GM18498 (cell line): ENCODE results near the gene NDUFA11.

Experiments
- ATAC-seq: cut with Tn5 transposase; IDR thresholded peaks from one replicate; pipeline ENCODE4 v1.9.1; 2021; ENCODE audit warnings: mild to moderate bottlenecking, moderate library complexity; ENCODE audit not compliant: unreplicated experiment

The NDUFA11 gene

DNA sequence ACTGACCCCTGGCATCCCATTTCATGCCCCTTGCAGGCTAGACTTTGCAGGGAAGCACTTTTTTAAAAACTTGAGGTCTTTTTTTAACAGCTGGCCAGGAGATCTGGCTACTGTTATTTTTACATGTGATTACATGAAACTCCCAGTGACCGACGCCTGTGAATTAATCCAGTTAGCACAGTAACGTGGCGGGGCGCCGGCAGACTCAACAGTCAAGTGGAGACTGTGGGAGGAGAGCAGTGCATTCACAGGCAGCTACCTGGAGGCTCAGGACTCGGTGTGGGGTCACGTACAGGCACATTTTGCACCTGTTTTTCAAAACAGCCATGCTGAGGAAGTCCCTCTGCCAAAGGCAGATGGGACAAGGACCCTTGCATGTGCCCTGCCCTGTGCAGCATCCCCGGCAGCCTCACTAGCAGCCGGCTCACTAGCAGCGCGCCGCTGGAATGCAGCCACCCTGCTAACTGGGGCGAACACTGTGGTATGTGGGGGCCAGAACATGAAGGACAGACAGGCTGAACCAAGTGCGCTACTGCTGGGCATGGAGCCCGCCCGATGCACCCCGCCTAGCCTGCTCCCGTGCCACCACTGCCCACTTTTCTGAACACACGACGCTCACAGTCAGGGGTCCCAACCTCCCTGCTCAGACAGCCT lies 29.1 kb upstream of the NDUFA11 start:
- ATAC-seq: no peak

DNA sequence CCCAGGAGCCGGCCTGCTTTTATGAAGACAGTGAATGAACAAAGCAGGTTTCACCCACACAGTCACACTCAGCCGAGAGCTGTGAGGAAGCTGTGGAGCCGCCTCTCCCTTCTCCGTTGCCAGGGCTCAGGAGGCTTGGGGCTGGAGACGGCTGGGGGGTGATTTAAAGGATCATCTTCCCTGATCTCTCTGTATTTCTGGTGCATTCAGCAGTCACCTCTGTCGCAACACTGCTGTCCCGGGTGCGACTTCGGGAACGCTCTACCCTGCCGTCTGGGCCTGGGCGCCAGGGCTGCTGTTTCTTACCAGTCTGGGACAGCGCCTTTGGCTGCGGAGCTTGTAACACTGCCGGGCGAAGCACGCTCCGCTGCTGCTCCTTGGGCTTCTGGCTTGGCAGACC lies 28.6 kb upstream of the NDUFA11 start:
- ATAC-seq: no peak

DNA sequence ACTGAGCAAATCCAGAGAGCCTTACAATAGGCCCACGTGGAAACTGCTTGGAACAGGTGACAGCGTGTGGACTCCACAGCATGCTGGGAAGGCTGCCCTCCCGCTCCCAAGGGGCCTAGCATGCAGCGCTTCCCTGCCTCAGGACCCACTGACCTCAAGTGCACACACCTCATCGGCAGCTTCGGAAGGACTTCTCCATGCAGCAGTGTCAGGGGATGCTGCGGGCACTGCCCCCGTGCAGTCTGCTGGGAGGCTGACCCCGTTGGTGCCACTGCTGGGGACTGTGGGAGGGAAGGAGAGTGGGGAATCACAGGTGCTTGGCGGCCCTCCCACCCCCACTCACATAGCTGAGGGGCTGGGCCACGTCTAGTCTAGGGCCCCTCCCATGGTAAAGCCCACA lies 27.7 kb upstream of the NDUFA11 start:
- no peak for ATAC-seq

DNA sequence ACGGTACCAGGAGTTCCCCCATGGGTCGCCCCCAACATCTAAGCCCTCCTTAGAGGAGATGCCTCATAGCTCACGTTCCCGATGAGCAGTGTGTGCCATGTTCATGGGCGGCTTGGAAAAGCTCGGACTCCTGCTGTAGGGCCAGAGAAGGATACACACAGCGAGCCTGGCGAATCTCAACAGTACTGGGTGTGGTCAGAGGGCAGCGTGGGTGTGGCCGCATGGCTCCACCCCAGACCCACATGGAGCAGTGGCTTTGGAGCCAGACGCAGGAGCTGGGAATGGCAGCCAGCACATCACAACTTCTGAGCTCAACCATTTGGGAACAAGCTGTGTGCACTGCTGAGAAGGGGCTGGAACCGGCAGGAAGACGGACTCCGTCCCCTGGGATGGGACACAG lies 26.0 kb upstream of the NDUFA11 start:
- no peak for ATAC-seq

DNA sequence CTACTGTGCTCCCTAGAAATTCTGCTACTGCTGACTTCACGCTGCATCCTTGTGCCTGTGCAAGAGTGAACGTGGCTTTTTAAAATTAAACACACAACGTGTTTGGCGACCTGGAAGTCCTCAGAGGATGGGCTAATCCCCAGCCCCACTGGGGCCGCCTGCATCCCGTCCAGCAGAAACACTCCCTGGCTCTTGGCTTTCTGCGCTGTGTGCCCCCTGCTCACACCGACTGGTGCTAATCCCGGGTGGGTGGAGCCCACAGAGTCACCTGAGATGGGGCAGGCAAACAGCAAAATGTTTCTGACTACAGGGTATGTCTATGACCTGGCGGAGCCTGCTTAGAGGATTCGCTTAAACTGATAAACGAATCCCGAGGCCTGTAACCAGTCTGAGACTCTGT lies 25.6 kb upstream of the NDUFA11 start:
- no peak for ATAC-seq

DNA sequence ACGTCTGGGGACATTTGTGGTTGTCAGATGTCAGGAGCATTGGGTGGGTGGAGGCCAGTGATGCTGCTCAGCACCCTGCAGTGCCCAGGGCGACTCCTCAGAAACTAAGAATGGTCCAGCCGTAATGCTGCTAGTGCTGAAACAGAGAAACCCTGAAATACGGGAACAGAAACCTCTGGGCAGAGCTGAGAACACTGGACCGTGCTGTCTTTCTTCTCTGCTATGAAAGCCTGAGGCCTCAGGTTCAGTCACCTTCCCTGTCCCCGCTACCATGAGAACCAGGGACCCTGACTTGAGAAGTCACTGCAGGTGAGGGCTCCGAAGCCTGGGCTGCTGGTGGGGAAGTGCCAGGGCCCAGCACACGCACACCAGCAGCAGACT lies 23.8 kb upstream of the NDUFA11 start:
- no peak for ATAC-seq

DNA sequence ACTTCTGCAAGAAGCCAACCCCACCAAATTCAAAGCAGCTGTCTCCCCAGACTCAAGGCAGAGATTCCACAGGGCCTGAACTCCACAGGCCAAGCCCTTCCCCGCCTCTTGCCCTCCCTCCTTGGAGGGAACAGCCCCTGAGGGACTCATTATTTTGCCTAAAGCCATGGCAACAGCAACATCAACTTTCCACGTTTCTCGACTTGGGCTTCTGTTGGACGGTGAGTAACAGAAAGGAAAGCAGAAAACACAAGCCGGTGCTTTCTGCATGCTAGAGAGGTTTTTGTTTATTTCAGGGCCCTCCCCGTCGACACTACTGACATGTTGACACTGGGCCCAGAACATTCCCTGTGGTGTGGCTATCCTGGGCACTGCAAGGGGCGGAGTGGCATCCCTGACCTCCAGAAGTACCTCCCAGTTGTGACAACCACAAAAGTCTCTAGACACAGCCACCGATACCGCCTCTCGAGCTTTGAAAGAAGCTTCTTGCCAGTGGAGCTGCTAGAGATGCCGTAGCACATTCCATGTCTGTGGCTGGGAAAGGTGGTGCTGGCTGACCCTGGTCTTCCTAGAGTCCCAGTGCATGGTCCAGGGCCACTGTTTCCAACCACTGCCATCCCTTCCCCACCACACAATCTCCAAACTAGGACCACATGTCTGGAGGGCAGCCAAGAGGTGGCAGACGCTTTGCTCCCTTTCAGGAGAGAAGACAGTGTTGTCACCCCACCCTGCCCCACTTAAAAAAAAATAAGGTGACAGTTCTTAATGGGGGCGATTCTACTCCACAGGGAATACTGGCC lies 23.3 kb upstream of the NDUFA11 start:
- no peak for ATAC-seq

DNA sequence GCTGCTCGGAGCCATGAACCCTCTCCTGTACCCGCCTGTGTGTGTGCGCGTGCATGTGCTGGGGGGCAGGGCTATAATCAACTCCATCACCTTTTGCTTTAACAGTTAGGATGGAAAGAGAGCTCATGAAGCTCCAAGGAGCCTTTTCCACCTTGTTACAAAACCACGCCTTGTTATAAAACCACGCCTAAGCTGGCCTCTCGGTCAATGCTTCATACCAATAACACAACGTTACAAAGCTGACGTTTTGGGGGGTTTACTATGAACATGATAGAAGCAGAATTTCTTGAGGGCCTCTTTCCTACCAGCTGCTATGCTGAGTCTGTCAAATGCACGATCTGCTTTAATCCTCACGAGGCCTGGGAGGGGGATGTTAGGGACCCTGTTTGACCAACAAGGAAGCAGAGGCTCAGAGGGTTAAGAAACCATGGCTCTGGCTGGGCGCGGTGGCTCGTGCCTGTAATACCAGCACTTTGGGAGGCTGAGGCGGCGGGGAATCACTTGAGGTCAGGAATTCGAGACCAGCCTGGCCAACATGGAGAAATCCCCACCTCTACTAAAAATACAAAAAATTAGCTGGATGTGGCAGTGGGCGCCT lies 22.3 kb upstream of the NDUFA11 start:
- ATAC-seq: no peak

DNA sequence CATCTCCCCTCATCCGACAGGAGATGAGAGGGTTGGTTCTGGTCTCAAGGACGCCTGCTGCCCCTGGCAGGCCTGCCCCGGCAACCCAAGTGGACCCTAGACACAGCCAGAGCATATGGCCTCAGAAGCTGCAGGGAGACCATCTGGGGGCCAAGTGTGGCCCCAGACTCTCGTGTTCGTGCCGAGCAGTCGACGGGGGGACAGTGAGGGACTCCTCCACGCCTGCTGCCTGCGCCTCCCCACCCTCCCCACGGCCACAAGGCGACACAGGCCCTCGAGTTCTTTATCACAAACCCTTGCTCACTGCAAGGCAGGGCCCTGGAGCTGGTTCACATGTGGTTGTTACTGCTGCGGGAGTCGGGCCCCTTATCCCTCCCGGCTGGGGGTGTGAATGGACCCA lies 19.8 kb upstream of the NDUFA11 start:
- no peak for ATAC-seq

DNA sequence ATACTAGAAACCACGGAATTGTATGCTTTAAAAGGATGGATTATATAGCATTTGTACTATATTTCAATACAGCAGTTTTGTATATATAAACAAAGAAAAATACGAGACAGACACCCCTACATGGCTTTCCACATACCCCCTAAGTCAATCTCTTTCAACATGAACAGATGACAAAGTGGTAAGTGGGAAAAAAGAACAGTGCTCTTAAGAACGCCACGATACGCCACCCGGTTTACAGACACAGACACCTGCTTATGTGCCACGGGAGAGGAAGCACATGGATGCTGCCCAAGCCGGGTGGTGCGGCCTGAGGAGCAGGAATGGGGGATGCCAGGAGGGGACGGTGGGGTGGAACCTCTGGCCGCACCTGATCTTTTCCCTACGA lies 18.6 kb upstream of the NDUFA11 start:
- no peak for ATAC-seq

DNA sequence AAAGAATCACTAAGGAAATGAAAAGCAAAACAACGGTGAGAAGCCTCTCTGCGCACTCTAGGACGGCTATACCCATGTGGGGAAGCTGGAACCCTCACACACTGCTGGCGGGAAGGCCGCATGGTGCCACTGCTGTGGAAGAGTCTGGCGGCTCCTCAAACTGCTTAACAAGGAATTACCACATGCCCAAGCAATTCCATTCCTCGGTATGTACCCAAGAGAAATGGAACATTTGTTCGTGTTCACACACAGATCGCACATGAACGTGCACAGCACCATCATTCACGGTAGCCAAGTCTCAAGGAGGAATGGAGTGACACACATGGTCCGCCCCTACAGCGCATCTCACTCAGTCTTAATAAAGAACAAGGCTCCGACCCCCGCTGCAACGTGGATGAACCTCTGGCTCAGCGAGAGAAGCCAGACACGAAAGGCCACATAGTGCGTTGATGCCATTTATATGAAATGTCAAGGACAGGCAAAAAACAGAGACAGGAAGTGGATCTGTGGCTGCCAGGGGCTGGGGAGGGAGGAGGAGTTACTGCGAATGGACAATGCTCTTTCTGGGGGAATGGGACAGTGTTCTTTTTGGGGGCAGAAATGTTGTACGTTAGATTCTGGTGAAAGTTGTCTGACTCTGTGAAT lies 18.0 kb upstream of the NDUFA11 start:
- no peak for ATAC-seq

DNA sequence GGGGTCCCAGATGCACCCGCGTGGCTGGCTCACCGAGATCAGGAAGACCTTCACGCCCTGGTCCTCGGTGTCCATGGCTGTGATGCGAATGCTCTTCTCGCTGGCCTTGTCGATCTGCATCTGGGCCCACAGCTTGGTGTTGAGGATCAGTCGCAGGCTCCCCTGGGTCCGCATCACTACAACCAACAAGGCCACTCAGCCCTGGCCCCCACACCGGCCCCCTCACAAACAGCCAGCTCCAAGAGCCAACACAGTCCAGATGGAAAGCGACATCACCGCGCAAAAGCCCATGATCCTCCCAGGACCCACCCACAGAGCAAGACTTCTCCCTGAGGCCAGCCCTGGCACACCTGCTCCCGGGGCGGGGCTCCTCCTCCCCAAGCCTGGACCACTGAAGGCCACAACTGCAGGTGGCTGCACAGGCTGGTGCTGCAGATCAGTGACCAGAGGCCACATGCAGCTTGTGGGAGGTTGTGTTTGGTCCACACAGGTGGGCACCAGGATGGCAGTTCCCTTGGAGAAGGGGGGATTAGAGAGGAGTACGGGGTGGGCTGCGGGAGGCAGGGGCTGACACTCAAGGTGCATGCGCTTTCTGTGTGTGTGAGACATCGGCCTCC lies 15.0 kb upstream of the NDUFA11 start:
- no peak for ATAC-seq

DNA sequence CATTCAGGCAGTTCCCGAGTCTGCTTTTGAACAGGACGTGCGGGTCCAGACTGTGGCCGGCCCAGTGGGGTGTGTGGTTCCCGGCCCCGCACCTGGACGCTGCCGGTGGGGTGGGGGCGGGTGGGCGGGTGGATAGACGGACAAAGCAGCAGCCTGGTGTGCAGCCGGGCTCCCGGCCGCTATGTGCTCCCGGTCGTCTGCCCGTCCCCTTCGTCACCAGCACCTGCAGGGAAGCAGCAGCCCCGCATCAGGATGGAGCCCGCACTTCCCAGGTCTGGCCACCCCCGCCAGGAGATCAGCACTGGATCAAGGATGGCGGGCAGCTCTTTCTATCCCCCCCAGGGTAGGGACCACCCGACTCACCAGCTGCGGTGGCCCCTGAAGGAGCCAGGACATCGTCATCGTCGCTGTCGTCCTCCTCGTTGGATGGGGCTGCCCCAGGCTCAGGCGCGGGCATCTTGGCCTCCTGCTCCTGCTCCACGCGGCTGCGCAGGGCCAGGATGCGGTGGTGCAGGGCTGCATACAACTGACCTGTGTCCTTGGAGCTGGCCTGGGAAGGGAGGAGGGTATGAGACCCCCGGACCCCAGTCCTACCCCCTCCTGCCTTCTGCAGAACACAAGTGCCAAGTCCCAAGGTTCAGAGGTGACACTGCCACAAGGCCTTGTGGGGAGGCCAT lies 14.0 kb upstream of the NDUFA11 start:
- no peak for ATAC-seq

DNA sequence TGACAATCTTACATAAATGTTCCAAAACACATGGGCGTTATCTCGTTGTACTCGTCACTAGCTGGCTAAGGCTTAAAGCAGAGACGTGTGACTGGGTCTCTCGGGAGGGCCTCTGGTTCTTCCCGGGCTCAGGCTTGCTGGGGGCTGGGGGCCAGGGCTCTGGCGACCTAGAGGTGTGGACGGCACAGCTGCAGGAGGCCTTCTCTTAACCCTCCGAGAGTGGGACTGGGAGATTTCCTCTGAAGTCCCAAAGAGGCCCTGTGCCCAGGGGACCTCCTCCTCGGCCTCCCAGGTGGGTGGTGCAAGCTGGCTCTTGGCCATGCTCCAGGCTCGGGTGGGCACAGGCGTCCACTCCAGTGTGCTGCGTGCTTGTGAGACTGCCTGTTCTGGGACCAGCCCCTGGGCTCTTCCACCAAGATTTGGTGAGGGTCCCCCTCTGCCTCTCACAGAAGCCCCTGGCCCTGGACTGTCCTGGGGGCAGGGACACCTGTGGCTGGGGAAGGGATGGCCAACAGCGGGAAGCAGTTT lies 12.7 kb upstream of the NDUFA11 start:
- no peak for ATAC-seq

DNA sequence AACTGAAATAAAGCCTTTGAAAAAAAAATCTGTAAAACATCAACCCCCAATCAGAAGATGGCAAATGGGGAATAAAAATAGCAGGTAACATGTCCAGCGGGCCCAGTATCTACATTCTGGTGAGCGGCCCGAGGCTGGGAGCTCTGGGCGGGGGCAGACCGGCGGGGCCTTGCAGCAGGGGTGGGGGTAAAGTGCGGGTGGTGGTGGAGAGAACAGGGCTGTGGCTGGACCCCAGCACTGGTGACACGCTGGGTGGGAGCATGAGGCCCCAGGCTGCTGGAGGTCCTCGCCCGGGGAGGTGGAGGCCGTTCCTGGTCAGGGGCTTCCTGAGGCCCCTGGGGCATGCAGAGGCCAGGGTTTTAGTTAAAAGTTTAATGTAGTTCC lies 12.2 kb upstream of the NDUFA11 start:
- no peak for ATAC-seq

DNA sequence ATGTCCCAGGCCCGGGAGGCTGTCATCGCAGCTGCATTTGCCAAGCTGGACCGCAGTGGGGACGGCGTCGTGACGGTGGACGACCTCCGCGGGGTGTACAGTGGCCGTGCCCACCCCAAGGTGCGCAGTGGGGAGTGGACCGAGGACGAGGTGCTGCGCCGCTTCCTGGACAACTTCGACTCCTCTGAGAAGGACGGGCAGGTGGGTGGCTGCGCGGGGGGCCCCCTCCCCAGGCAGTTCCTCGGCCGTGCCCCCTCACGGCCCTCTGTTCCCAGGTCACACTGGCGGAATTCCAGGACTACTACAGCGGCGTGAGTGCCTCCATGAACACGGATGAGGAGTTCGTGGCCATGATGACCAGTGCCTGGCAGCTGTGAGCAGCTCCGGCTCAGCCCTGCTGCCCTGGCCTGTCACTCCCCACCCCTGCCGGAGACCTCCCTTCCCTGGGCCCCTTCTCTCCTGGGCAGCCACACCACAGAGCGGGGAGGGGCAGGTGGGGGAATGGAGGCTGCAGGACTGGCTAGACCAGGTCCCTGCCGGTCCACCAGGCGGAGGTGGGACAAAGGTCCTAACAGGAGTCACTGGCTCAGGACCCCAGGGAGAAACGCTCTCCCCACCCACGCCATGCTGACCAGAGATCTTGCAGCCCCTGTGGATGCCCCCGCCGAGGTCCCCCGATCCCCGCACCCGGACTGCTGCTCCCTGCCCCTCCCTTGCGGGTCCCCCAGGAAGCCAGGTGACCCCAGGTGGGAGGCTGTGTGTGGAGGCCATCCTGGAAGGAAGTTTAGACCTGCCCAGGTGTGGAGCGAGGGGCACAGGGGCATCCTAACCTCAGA lies 11.6 kb upstream of the NDUFA11 start:
- ATAC-seq: no peak

DNA sequence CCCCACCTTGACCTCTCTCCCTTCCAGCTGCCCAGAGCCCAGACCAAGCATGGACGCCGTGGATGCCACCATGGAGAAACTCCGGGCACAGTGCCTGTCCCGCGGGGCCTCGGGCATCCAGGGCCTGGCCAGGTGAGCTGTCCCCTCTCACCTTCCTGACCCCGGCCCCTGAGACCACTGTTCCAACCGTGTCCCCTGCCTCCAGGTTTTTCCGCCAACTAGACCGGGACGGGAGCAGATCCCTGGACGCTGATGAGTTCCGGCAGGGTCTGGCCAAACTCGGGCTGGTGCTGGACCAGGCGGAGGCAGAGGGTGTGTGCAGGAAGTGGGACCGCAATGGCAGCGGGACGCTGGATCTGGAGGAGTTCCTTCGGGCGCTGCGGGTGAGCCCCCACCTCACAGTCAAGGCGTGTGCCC lies 10.8 kb upstream of the NDUFA11 start:
- ATAC-seq: no peak

DNA sequence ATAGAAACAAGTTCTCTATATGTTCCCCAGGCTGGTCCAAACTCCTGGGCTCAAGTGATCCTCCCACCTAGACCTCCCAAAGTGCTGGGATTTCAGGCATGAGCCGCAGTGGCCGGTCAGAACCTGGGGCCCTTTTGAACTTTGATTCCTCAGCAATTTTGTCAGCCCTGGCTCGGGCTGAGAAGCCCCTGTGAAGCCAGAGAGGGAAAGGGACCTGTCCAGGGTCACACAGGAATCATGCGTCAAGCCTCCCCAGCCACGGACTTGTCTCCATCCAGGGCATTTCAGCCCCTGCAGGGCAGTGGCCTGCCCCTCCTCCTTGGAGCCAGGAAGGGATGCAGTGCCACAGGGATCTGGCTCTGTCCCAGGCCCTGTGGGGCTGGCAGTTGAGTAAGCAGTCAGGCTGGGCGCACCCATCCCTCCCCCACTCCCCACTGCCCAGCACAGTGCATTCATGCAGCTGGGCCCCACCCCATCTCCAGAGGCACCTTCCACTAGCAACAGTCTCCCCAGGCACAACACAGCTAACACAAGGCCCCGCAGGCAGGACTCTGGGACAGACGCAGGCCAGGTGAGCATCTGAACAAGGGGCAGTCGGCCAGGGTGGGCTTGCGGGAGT lies 10.3 kb upstream of the NDUFA11 start, which contains the start of gene CAPS:
TSS of gene CAPS (plus strand) at position 516 of the 619 bp plus-strand sequence. CDS start 153 bp downstream, outside the sequence.
- ATAC-seq: no peak

DNA sequence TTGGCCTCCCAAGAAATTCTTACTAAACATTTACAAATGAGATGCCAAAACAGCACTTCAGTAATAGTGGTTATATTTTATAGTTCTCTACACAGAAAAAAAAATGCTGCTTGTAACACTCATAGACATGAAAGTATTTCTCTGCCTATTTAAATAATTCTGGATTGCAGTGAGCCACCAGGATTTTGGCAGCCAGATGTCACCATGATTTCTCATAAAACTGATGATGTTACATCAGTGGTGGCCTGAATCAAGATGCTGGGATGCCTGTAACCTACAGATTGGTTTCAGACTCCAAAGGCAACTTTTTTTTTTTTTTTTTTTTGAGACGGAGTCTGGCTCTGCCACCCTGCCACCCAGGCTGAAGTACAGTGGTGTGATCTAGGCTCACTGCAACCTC lies 7.8 kb upstream of the NDUFA11 start:
- no peak for ATAC-seq
